LNCAP (cell line): ENCODE results near the gene USP32.

Source experiments
- CTCF ChIP-seq: fragments of 450-650 bp; IDR thresholded peaks from 2 replicates; pipeline ENCODE4 v1.5.1; 2017; ENCODE audit warnings: mild to moderate bottlenecking

The USP32 gene

DNA sequence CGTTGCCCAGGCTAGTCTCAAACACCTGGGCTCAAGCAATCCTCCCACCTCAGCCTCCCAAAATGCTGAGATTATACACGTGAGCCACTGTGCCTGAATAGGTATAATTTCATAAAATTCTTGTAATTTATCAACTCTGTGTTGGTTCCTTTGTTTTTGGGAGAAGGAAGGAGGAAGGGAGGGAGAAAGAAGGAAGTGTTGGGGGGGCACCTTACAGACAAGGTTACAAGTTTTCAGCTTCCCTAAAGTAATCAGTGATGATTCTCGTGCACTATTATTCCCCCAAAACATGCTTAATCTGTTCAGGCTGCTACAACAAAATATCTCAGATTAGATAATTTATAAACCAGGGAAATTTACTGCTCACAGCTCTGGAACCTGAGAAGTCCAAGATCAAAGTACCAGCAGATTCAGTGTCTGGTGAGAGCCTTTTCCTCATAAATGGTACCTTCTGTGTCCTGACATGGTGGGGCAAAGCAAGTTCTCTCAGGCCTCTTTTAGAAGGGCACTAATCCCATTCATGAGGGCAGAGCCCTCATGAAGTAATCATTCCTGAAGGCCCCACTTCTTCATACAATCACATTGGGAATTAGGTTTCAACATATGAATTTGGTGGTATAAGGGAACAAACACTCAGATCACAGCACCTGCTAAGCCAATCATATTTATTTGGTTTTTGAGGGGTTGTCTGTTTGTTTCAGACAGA, 28.1 kb downstream of the USP32 start:
- TF ChIP-seq CTCF: no peak

DNA sequence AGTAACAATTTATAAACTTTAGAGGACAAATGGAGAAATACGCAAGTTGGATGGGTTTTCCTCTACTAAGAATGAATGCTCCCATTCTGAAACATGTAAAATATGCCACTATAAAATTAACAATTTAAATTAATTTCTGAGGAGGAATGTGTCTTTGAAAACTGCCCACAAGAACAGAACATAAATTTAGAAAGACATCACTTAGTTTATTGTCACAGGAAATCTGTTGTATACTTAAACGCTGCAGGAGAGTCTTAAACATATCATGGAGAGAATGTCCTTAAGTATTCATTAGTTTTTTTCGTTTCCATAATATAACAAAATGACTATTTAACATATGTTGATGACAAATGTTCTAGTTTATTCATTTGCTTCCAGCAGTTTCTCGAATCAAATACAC, 29.6 kb downstream of the USP32 start:
- no peak for TF ChIP-seq CTCF

GRCh38 chr17:60361889-60362288, 30.0 kb downstream of the USP32 start:
- no peak for TF ChIP-seq CTCF

DNA sequence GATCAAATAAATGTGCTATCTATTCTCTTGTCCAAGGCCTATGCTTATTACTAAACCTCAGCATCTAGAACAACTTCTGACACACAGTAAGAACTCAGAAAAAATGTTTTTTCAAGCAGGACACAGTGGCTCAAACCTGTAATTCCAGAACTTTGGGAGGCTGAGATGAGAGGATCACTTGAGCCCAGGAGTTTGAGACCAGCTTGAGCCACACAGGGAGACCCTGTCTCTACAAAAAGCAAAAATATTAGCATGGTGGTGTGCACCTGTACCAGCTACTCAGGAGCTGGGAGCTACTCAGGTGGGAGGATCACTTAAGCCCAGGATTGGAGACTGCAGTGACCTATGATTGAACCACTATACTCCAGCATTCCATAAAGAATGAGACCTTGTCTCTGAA, 32.5 kb downstream of the USP32 start:
- TF ChIP-seq CTCF: no peak

DNA sequence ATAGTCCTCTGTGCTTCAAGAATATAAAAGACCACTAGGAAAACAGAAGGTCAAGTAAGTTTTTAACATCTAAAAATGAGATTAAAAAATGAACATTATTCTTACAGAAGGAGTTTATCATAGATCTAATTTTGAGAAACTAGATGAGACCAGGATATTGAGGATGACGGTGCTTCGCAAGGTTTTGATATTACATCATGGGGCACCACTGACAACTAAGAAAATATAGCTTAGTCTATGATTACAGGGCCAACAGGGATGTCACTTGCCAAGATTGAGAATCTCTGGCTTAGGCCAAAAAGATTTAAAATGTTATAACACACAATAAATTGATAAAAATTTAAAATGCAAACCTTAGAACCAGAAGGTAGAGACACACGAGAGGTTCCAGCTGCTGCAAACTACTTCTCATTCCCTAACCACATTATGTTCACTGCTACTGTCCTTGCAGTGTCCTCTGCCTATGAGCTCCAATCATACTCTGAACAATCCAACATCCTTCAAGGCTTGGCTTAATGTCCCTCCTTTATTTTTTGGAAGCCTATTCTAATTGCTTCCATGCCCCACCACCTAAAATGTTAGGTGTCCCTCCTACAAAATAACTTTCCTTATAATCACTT, 33.2 kb downstream of the USP32 start:
- no peak for TF ChIP-seq CTCF

DNA sequence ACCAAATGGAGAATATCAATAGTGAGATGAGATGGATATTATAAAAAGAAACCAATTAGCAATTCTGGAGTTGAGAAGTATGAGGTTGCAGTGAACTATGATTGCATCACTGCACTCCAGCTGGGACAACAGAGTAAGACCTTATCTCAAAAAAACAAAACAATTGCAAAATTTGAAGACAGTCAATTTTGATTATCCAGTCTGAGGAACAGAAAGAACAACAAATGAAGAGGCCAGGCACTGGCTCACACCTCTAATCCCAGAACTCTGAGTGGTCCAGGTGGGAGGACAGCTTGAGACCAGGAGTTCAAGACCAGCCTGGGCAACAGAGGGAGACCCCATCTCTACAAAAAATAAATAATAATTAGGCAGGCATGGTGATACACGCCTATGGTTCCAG, 35.0 kb downstream of the USP32 start:
- TF ChIP-seq CTCF: no peak

GRCh38 chr17:60355663-60356594, 36.0 kb downstream of the USP32 start:
- TF ChIP-seq CTCF: no peak
